Kidney (tissue), 14 donors: ENCODE measurements around the gene ARSI. TPM values are rescaled to one million over a fixed set of nuclear protein-coding genes. Genes with fewer than 3 reads are reported as not detected.

ENCODE experiments used
- DNase-seq, 5 donors: peaks; one replicate each; pipeline ENCODE4 v3.0.0-alpha.2; 2013 to 2020
- FAIRE-seq: peaks from 2 replicates; lab custom pipeline; 2012; peaks lifted over from hg19 to GRCh38; lab: Jason Lieb, UNC
- H3K27ac ChIP-seq, 2 donors: one replicate each; pipeline ENCODE4 v1.7.0; 2013; ENCODE audit warnings: low read depth in 2 of 2, low read length in 2 of 2, inconsistent platforms in 1 of 2
- H3K27me3 ChIP-seq: one replicate; pipeline ENCODE4 v1.7.1; 2013; ENCODE audit warnings: low read length, inconsistent platforms; ENCODE audit not compliant: control insufficient read depth, insufficient read depth
- H3K36me3 ChIP-seq, 3 donors: one replicate each; pipeline versions ENCODE4 v1.7.0 to v1.7.1; 2013; ENCODE audit warnings: low read length in 3 of 3, control low read depth in 1 of 3, inconsistent platforms in 1 of 3; ENCODE audit not compliant: insufficient read depth in 3 of 3, control insufficient read depth in 2 of 3
- H3K4me1 ChIP-seq, 3 donors: one replicate each; pipeline versions ENCODE4 v1.7.0 to v1.7.1; 2013; ENCODE audit warnings: low read length in 3 of 3, inconsistent platforms in 1 of 3, low read depth in 1 of 3; ENCODE audit not compliant: control insufficient read depth in 2 of 3, insufficient read depth in 2 of 3
- H3K4me3 ChIP-seq, 3 donors: one replicate each; pipeline versions ENCODE4 v1.7.0 to v1.8.1; 2013; ENCODE audit warnings: low read length in 3 of 3, control low read depth in 1 of 3, inconsistent platforms in 1 of 3
- H3K9ac ChIP-seq, 3 donors: one replicate each; pipeline versions ENCODE4 v1.7.0 to v1.7.1; 2013; ENCODE audit warnings: low read length in 3 of 3, control low read depth in 1 of 3, inconsistent platforms in 1 of 3
- H3K9me3 ChIP-seq, 3 donors: one replicate each; pipeline versions ENCODE4 v1.7.0 to v1.7.1; 2013; ENCODE audit warnings: low read length in 3 of 3, control low read depth in 1 of 3, inconsistent platforms in 1 of 3; ENCODE audit not compliant: control insufficient read depth in 2 of 3, insufficient read depth in 1 of 3
- intact Hi-C: fragments of 100-400 bp; cut with DNase I; formaldehyde crosslinking; loops from one replicate; pipeline ENCODE4 v1.11.1; 2022
- polyA plus RNA-seq: library from polyadenylated mRNA; stranded (reverse); fragments of 350-450 nt; fragmentation: Illumina TruSeq; extraction: RNeasy Lipid Tissue Mini Kit (QIAGEN cat#74804); gene quantifications from one replicate; pipeline ENCODE4 v1.2.3, GENCODE V29; 2014; ENCODE audit warnings: low read depth, low replicate concordance; ENCODE audit not compliant: insufficient read depth
- total RNA-seq: library from RNA; stranded (reverse); fragmentation: NEBNext Ultra II Directional; extraction: Animal tissue kit (Norgen Biotek cat#: 25700); gene quantifications from one replicate; pipeline ENCODE4 v1.2.1, GENCODE V29; 2021
- TF ChIP-seq, protein P1 (sequence below): IDR thresholded peaks from 3 replicates; pipeline ENCODE4 v1.5.1; 2012; ENCODE audit warnings: mild to moderate bottlenecking, moderate library complexity, borderline replicate concordance; ENCODE audit not compliant: insufficient read depth; ENCODE audit errors: extremely low read depth
- donor health status: control.
- donor health status: control.
- donor health status: control.
- donor health status: control.
- donor health status: control.
- donor health status: DM: yes; HTN: yes; CAD: no.
- donor health status: Normal renal cell carcinoma (clear cell type).

ARSI gene
- total and polyA plus RNA-seq, 2 donors from 2014 or later, result 0.57 to 1.1 TPM

DNA sequence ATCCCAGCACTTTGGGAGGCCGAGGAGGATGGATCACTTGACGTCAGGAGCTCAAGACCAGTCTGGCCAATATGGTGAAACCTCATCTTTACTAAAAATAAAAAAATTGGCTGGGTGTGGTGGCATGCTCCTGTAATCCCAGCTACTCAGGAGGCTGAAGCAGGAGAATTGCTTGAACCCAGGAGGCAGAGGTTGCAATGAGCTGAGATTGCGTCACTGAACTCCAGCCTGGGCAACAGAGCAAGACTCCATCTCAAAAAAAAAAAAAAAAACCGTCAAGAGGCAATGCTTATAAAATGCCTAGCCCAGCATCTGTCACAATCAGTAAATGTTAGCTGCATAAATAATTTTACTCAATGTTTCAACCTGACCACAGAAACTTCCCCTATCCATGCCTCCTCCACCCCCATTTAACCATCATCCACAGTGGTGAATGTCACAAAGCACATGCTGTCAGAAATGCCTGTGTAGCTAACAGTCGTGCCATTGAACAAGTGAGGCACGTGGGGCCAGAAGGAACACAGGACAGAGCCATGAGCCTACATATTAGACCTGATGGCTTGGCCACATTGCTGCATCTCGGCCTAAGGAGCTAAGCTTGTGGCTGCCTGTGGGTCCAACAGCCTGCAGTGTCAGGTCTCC lies 38.0 kb upstream of the ARSI start:
- DNase-seq (peak in 1 of 5 donors; percentile 3), FAIRE-seq (no peak)
- Histone ChIP-seq H3K27me3 (no peaks in the 10 kb centered on the region), H3K9ac (no peak overlapping the region), H3K4me3 (no peak overlapping the region), H3K27ac (no peak overlapping the region), H3K36me3 (no peaks in the 10 kb centered on the region), H3K9me3 (no peaks in the 10 kb centered on the region), H3K4me1 (no peaks in the 10 kb centered on the region)
- TF ChIP-seq, protein P1, sequence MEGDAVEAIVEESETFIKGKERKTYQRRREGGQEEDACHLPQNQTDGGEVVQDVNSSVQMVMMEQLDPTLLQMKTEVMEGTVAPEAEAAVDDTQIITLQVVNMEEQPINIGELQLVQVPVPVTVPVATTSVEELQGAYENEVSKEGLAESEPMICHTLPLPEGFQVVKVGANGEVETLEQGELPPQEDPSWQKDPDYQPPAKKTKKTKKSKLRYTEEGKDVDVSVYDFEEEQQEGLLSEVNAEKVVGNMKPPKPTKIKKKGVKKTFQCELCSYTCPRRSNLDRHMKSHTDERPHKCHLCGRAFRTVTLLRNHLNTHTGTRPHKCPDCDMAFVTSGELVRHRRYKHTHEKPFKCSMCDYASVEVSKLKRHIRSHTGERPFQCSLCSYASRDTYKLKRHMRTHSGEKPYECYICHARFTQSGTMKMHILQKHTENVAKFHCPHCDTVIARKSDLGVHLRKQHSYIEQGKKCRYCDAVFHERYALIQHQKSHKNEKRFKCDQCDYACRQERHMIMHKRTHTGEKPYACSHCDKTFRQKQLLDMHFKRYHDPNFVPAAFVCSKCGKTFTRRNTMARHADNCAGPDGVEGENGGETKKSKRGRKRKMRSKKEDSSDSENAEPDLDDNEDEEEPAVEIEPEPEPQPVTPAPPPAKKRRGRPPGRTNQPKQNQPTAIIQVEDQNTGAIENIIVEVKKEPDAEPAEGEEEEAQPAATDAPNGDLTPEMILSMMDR, result no peak
- intact Hi-C loops, result no loop called here

DNA sequence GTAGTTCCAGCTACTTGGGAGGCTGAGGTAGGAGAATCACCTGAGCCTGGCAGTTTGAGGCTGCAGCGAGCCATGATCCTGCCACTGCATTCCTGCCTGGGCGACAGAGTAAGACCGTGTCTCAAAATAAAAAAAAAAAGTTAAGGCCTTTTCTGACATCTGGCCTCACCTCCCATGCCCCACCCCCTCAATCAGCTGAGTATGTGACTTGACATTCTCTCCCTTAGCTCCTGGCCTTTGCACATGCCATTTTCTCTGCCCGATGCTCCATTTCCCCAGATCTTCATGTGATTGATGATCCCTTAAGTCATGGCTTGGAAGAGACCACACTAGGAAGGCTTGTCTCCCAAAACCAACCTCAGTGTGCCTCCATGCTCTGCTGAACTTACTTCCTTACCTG lies 37.1 kb upstream of the ARSI start:
- no peaks in the 10 kb centered on the region for H3K4me1 ChIP-seq
- H3K36me3 ChIP-seq, result no peaks in the 10 kb centered on the region
- no peak overlapping the region for H3K9ac ChIP-seq
- H3K9me3 ChIP-seq, result no peaks in the 10 kb centered on the region
- intact Hi-C loops, result no loop called here
- H3K27me3 ChIP-seq, result no peaks in the 10 kb centered on the region
- no peak overlapping the region for H3K27ac ChIP-seq
- DNase-seq (no peak), FAIRE-seq (no peak)
- TF ChIP-seq, protein P1, result no peak
- no peak overlapping the region for H3K4me3 ChIP-seq

DNA sequence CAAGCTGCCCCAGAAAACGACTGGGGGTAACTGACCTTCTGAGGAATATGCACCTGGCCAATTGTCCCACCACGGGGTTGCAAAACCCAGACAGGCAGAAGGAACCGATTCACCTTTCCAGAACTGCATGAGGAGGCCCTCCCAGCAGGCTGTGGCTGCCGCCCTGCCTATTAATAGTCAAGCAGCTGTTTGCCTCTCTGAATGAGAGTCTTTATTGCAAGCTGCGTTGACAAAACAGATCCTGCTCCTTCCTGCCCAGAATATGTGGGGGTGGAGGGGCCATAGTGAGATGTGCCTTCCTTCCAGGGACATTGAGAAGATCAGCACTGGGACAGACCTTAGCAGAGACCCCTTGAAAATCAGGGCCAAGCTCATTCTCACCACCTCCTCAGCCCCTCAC lies 36.5 kb upstream of the ARSI start:
- Histone ChIP-seq H3K36me3 (no peaks in the 10 kb centered on the region), H3K9ac (no peak overlapping the region), H3K27me3 (no peaks in the 10 kb centered on the region), H3K27ac (no peak overlapping the region), H3K9me3 (no peaks in the 10 kb centered on the region), H3K4me1 (no peaks in the 10 kb centered on the region), H3K4me3 (no peak overlapping the region)
- intact Hi-C loops, result no loop called here
- FAIRE-seq, result no peak
- DNase-seq, result no peak
- TF ChIP-seq, protein P1, result no peak

DNA sequence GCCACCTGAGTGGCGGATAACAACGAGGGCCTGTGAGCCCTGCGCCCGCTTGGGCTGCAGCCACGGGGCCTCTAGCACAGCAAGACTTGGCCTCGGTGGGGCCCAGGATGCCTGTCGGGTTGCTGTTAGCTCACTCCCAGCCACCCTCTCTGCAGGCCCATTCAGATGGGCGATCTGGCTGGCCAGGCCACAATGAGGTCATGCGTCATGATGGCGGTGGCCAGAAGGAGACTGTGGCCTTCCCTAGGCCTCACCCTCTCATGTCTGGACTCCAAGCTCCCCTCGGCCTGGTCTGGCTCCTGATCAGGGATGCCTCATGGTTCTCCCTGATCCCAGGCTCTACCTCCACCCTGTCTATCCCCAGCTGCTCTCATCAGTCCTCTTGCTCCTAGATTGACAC lies 35.8 kb upstream of the ARSI start:
- Histone ChIP-seq H3K36me3 (no peaks in the 10 kb centered on the region), H3K4me1 (no peaks in the 10 kb centered on the region), H3K9ac (no peak overlapping the region), H3K4me3 (no peak overlapping the region), H3K27ac (no peak overlapping the region), H3K9me3 (no peaks in the 10 kb centered on the region), H3K27me3 (no peaks in the 10 kb centered on the region)
- intact Hi-C loops, result no loop called here
- FAIRE-seq, result no peak
- TF ChIP-seq, protein P1, result no peak
- DNase-seq, result peak in 1 of 5 donors; percentile 49
